Lung (tissue), 12 donors: ENCODE results near the gene PLG. TPM values are rescaled to one million over a fixed set of nuclear protein-coding genes. Genes with fewer than 3 reads are reported as not detected.
"Not testable (repeated sequence)": the region's sequence is repeated elsewhere in the genome, so short reads cannot be mapped to it uniquely, and the experiment has no call there.

Experiments used
- ATAC-seq: fragments of 200-7000 bp; cut with Tn5 transposase; one replicate; pipeline ENCODE4 v1.9.1; 2020; ENCODE audit warnings: moderate number of reproducible peaks; ENCODE audit not compliant: insufficient read depth, low FRiP score
- DNase-seq, 3 donors: peaks; one replicate each; pipeline ENCODE4 v3.0.0-alpha.2; 2013 to 2017
- H3K27ac ChIP-seq, 2 donors: one replicate each; pipeline ENCODE4 v1.5.1; 2013; ENCODE audit warnings: mild to moderate bottlenecking in 2 of 2, moderate library complexity in 2 of 2, control low read depth in 1 of 2, inconsistent platforms in 1 of 2, low read depth in 1 of 2, low read length in 1 of 2
- H3K27me3 ChIP-seq, 3 donors: one replicate each; pipeline ENCODE4 v1.5.1; 2013; ENCODE audit warnings: low read length in 2 of 3; ENCODE audit not compliant: control insufficient read depth in 3 of 3, insufficient read depth in 3 of 3
- H3K36me3 ChIP-seq, 4 donors: one replicate each; pipeline ENCODE4 v1.5.1; 2013; ENCODE audit warnings: low read length in 4 of 4, mild to moderate bottlenecking in 1 of 4, moderate library complexity in 1 of 4; ENCODE audit not compliant: control insufficient read depth in 4 of 4, insufficient read depth in 4 of 4
- H3K4me1 ChIP-seq, 5 donors: one replicate each; pipeline ENCODE4 v1.5.1; 2013; ENCODE audit warnings: low read length in 5 of 5, mild to moderate bottlenecking in 2 of 5, moderate library complexity in 1 of 5; ENCODE audit not compliant: control insufficient read depth in 5 of 5, insufficient read depth in 5 of 5
- H3K4me3 ChIP-seq: one replicate; pipeline ENCODE4 v1.5.1; 2013; ENCODE audit warnings: mild to moderate bottlenecking, control low read depth, moderate library complexity
- H3K9ac ChIP-seq, 2 donors: one replicate each; pipeline ENCODE4 v1.5.1; 2013; ENCODE audit warnings: low read length in 2 of 2, control low read depth in 1 of 2; ENCODE audit not compliant: insufficient read depth in 1 of 2
- H3K9me3 ChIP-seq, 4 donors: one replicate each; pipeline ENCODE4 v1.5.1; 2013; ENCODE audit warnings: low read length in 3 of 4, mild to moderate bottlenecking in 1 of 4, moderate library complexity in 1 of 4; ENCODE audit not compliant: control insufficient read depth in 4 of 4, insufficient read depth in 3 of 4
- WGBS, 2 donors: extraction: QIAGEN DNeasy Blood & Tissue Kit; methylation state at CpG; one replicate each; pipeline ENCODE4 v1.1.7; 2013; 5-methylcytosine and 5-hydroxymethylcytosine counted together
- polyA plus RNA-seq, 2 donors: library from polyadenylated mRNA; stranded (reverse); fragments of 200-250 nt; gene quantifications; one replicate each; pipeline ENCODE4 v1.2.1, GENCODE V29; 2013
- total RNA-seq, 2 donors: library from RNA; depleted of rRNA in 1 of 2; stranded (reverse); fragments of >200 nt in 1 of 2; gene quantifications; one replicate each; pipeline ENCODE4 v1.2.1, GENCODE V29; 2014 to 2021
- TF ChIP-seq, protein P1 (sequence below): IDR thresholded peaks from 2 replicates; pipeline ENCODE4 v1.5.1; 2012; ENCODE audit warnings: mild to moderate bottlenecking; ENCODE audit errors: control extremely low read depth, extremely low read depth
- donor health status: control.
- donor health status: control.
- donor health status: Bipolar disorder and iron deficiency.
- donor health status: healthy.
- donor health status: DM: yes; HTN: yes; CAD: no.

PLG gene
- total and polyA plus RNA-seq, 4 donors = 0.52 to 1.7 (median 1.5) TPM; not detected in 1

DNA sequence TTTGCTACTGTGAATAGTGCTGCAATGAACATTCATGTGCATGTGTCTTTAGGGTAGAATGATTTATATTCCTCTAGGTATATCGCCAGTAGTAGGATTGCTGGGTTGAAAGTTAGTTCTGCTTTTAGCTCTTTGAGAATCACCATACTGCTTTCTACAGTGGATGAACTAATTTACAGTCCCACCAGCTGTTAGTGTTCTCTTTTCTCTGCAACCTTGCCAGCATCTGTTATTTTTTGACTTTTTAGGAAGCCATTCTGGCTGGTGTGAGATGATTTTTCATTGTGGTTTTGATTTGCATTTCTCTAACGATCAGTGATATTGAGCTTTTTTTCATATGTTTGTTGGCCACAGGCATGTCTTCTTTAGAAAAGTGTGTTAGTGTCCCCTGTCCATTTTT, 40.0 kb downstream of the PLG start:
- DNase-seq (no peak), ATAC-seq (no peak)
- Histone ChIP-seq H3K4me3 (no peak overlapping the region), H3K4me1 (no peaks in the 10 kb centered on the region), H3K36me3 (no peaks in the 10 kb centered on the region), H3K27me3 (no peaks in the 10 kb centered on the region), H3K9me3 (no peaks in the 10 kb centered on the region), H3K9ac (no peak overlapping the region), H3K27ac (no peak overlapping the region)
- TF ChIP-seq, protein P1, sequence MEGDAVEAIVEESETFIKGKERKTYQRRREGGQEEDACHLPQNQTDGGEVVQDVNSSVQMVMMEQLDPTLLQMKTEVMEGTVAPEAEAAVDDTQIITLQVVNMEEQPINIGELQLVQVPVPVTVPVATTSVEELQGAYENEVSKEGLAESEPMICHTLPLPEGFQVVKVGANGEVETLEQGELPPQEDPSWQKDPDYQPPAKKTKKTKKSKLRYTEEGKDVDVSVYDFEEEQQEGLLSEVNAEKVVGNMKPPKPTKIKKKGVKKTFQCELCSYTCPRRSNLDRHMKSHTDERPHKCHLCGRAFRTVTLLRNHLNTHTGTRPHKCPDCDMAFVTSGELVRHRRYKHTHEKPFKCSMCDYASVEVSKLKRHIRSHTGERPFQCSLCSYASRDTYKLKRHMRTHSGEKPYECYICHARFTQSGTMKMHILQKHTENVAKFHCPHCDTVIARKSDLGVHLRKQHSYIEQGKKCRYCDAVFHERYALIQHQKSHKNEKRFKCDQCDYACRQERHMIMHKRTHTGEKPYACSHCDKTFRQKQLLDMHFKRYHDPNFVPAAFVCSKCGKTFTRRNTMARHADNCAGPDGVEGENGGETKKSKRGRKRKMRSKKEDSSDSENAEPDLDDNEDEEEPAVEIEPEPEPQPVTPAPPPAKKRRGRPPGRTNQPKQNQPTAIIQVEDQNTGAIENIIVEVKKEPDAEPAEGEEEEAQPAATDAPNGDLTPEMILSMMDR = no peak
- WGBS, 2 donors = 72 to 73% methylated on average over 2 of the region's 2 CpGs

DNA sequence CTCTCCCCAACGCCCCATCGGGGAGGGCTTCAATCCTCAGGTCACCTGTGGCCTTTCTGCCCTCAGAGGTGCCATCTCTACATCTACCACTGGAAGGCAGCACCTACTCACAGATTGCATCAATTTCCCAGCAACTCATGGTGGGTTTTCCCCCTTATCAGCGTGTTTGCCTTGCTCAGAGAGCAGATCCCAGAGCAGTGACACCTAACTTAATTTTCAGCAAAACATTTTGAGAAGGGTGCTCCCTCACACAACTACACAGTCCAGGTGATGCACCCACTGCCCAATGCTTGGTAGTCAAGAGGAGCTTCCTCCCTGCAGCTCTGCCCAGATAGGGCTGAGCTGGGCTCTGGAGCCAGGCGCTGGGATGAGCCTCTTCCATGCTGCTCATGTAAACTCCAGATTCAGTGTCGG, 48.2 kb downstream of the PLG start:
- 29 to 33% methylated on average over 5 of the region's 5 CpGs for WGBS, 2 donors
- ATAC-seq = no peak
- TF ChIP-seq, protein P1 = no peak

DNA sequence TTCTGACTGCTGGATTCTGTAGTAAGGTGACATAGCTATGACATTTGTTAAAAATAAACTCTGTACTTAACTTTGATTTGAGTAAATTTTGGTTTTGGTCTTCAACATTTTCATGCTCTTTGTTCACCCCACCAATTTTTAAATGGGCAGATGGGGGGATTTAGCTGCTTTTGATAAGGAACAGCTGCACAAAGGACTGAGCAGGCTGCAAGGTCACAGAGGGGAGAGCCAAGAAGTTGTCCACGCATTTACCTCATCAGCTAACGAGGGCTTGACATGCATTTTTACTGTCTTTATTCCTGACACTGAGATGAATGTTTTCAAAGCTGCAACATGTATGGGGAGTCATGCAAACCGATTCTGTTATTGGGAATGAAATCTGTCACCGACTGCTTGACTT, 51.2 kb downstream of the PLG start:
- H3K9ac ChIP-seq, H3K36me3 ChIP-seq, H3K9me3 ChIP-seq, H3K27ac ChIP-seq, H3K27me3 ChIP-seq, ATAC-seq, H3K4me3 ChIP-seq, H3K4me1 ChIP-seq: not testable (repeated sequence)
- peak; percentile 32 to 64 (median 53) for DNase-seq
- 62 to 77% methylated on average over 4 of the region's 4 CpGs for WGBS, 2 donors

More for the DNA sequence above, 48.2 kb downstream of the PLG start:
- Histone ChIP-seq H3K4me1 (peaks cover 0 to 9% (median 0%) of the 10 kb centered on the region in 5 donors), H3K9me3 (no peaks in the 10 kb centered on the region), H3K36me3 (no peaks in the 10 kb centered on the region), H3K27ac (no peak overlapping the region), H3K4me3 (no peak overlapping the region), H3K9ac (no peak overlapping the region), H3K27me3 (no peaks in the 10 kb centered on the region)
- DNase-seq = peak in 2 of 3 donors; percentile 20 to 24

DNA sequence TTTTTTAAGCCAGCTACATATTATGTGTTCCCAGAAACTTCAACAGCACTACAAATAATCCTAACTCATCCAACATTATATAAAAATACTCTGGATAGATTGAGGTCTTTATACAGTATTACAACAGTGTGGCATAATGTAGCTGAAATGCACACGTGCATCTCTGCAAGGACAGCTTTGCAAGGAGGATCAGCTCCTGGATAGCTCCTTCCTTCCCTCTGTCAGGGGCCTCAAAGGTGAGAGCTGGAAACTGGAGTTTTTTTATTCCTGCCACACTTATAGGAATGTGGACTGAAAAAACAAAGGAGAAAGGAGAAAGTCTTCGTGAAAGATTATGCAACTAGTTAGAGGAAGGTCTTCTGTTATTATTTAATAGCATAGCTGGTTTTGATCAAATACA, 53.1 kb downstream of the PLG start:
- Histone ChIP-seq H3K9ac (no peak overlapping the region), H3K27ac (no peak overlapping the region), H3K9me3 (peaks cover 0 to 2% (median 0%) of the 10 kb centered on the region in 4 donors), H3K27me3 (no peaks in the 10 kb centered on the region), H3K4me3 (no peak overlapping the region), H3K36me3 (no peaks in the 10 kb centered on the region), H3K4me1 (peaks cover 0 to 9% (median 0%) of the 10 kb centered on the region in 5 donors)
- ATAC-seq = no peak
- TF ChIP-seq, protein P1 = no peak
- 22 to 43% methylated on average over 2 of the region's 2 CpGs for WGBS, 2 donors
- DNase-seq = no peak
